Natural killer cell (primary cell): Measurements from ENCODE around the gene SMPD3. TPM values are rescaled to one million over a fixed set of nuclear protein-coding genes. Genes with fewer than 3 reads are reported as not detected.
A peak's percentile ranks its signal among the peaks of the same experiment; 100 is the strongest.

ENCODE experiments used
- ATAC-seq, 3 donors: fragments of 150-1000 bp in 2 of 3; fragments of 200-7000 bp in 1 of 3; cut with Tn5 transposase; 1 replicate in 1 of 3; 2 replicates in 2 of 3; pipeline ENCODE4 v1.10.0; 2021; ENCODE audit warnings: mild to moderate bottlenecking in 2 of 3, moderate library complexity in 2 of 3
- DNase-seq, 2 donors: peaks; one replicate each; pipeline versions ENCODE4 v3.0.0 to v3.0.0-alpha.2; 2013 to 2021; ENCODE audit warnings: mixed read lengths in 1 of 2
- H3K27ac ChIP-seq: one replicate; pipeline ENCODE4 v1.5.1; 2013; ENCODE audit warnings: mild to moderate bottlenecking, low read length
- H3K27me3 ChIP-seq: one replicate; pipeline ENCODE4 v1.6.1; 2013; ENCODE audit warnings: low read length; ENCODE audit not compliant: control insufficient read depth, insufficient read depth
- H3K36me3 ChIP-seq: one replicate; pipeline ENCODE4 v1.6.1; 2013; ENCODE audit warnings: low read length; ENCODE audit not compliant: control insufficient read depth, insufficient read depth
- H3K4me1 ChIP-seq: one replicate; pipeline ENCODE4 v1.6.1; 2013; ENCODE audit warnings: low read length; ENCODE audit not compliant: control insufficient read depth, insufficient read depth
- H3K4me3 ChIP-seq: one replicate; pipeline ENCODE4 v1.5.1; 2013; ENCODE audit warnings: low read length
- H3K9me3 ChIP-seq: one replicate; pipeline ENCODE4 v1.6.1; 2013; ENCODE audit warnings: low read length; ENCODE audit not compliant: control insufficient read depth, insufficient read depth
- H3K27ac Mint-ChIP-seq, 2 donors: one replicate each; pipeline ENCODE4 v1.8.0; 2022; ENCODE audit warnings: mild to moderate bottlenecking in 2 of 2, mixed read lengths in 2 of 2, moderate library complexity in 1 of 2
- H3K27me3 Mint-ChIP-seq, 2 donors: one replicate each; pipeline ENCODE4 v1.8.0; 2022; ENCODE audit warnings: low read depth in 2 of 2, mixed read lengths in 2 of 2
- H3K36me3 Mint-ChIP-seq: one replicate; pipeline ENCODE4 v1.8.0; 2022; ENCODE audit warnings: mixed read lengths
- H3K4me1 Mint-ChIP-seq, 2 donors: one replicate each; pipeline ENCODE4 v1.8.0; 2022; ENCODE audit warnings: mixed read lengths in 2 of 2
- H3K4me3 Mint-ChIP-seq: one replicate; pipeline ENCODE4 v1.8.0; 2022; ENCODE audit warnings: mild to moderate bottlenecking, moderate library complexity, mixed read lengths
- H3K9me3 Mint-ChIP-seq, 2 donors: one replicate each; pipeline ENCODE4 v1.8.0; 2022; ENCODE audit warnings: mixed read lengths in 2 of 2
- CTCF ChIP-seq: fragments of 200-600 bp; IDR thresholded peaks from one replicate; pipeline ENCODE4 v1.8.0; 2022; ENCODE audit warnings: antibody characterized with exemption
- WGBS: methylation state at CpG from one replicate; pipeline ENCODE4 v1.1.7; 2013; ENCODE audit warnings: missing lambda C conversion rate; ENCODE audit not compliant: insufficient coverage; 5-methylcytosine and 5-hydroxymethylcytosine counted together
- intact Hi-C: fragments of 100-400 bp; cut with micrococcal nuclease; formaldehyde crosslinking; loops from one replicate; pipeline ENCODE4 v1.14.2; 2022
- total RNA-seq, 4 donors: library from RNA; stranded (reverse); fragments of 120-200 nt in 1 of 4; gene quantifications; one replicate each; pipeline versions ENCODE4 v1.2.3 to v1.2.4, GENCODE V29; 2013 to 2022

Gene SMPD3
- total RNA-seq, 3 donors from 2014 or later (not counting 1 experiment from before 2014, with no cell fraction given), result 2.4 to 13.3 (median 3.2) TPM

- Mint-ChIP-seq H3K36me3 (no peaks in the 10 kb centered on the region), H3K27me3 (peaks cover 0 to 2% of the 10 kb centered on the region in 2 donors), H3K4me3 (no peak overlapping the region), H3K9me3 (no peaks in the 10 kb centered on the region), H3K4me1 (peaks cover 0 to 6% of the 10 kb centered on the region in 2 donors), H3K27ac (no peak overlapping the region)
- TF ChIP-seq CTCF, result no peak
- ATAC-seq, result no peak
- Histone ChIP-seq H3K9me3 (no peaks in the 10 kb centered on the region), H3K4me1 (no peaks in the 10 kb centered on the region), H3K27me3 (no peaks in the 10 kb centered on the region), H3K27ac (no peak overlapping the region), H3K4me3 (no peak overlapping the region), H3K36me3 (no peaks in the 10 kb centered on the region)
- intact Hi-C loops, result no loop called here
- no peak for DNase-seq
- WGBS, result 92% methylated on average over 6 of the region's 6 CpGs
These were observed 50.6 kb downstream of the SMPD3 start for GRCh38 chr16:68397710-68398201.

GRCh38 chr16:68396481-68396880, 51.8 kb downstream of the SMPD3 start:
- intact Hi-C loops, result loop anchor here (1.0 kb wide), 1 partner anchor 114 kb away; no protein-coding TSS in a partner anchor
- H3K27me3 Mint-ChIP-seq, result peaks cover 0 to 2% of the 10 kb centered on the region in 2 donors
- Histone ChIP-seq H3K4me1 (no peaks in the 10 kb centered on the region), H3K27me3 (no peaks in the 10 kb centered on the region), H3K27ac (no peak overlapping the region), H3K9me3 (no peaks in the 10 kb centered on the region), H3K4me3 (no peak overlapping the region), H3K36me3 (no peaks in the 10 kb centered on the region)
- ATAC-seq (peak in 2 of 3 donors; percentile 36 to 55), DNase-seq (peak in 1 of 2 donors; percentile 80)
- H3K9me3 Mint-ChIP-seq, result no peaks in the 10 kb centered on the region
- WGBS, result 35% methylated on average over 5 of the region's 6 CpGs
- H3K27ac Mint-ChIP-seq, result no peak overlapping the region
- no peaks in the 10 kb centered on the region for H3K36me3 Mint-ChIP-seq
- H3K4me3 Mint-ChIP-seq, result no peak overlapping the region
- H3K4me1 Mint-ChIP-seq, result peaks cover 0 to 6% of the 10 kb centered on the region in 2 donors
- TF ChIP-seq CTCF, result peak; percentile 37

DNA sequence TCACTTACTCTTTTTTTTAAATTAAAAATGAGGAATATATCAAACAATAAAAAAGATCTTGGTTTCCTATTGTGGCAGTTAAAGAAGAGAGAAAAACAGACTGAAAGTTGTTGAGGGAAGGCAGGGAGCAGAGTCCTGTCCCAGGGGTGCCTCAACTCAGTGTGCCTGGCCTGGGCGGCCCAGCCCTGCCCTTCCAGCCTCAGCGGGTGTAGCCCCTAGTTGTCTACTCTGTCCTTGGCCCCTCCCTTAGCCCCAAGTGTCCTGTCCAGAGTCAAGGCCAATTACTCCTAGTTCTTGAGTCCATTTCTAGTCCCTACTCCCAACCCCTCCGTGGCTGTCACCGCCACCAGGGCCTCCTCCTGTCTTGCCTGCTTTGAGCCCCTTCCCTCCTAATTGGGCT, 52.5 kb downstream of the SMPD3 start:
- H3K4me3 Mint-ChIP-seq, result no peak overlapping the region
- ATAC-seq, result no peak
- peaks cover 0 to 2% of the 10 kb centered on the region in 2 donors for H3K27me3 Mint-ChIP-seq
- H3K27me3 ChIP-seq, result no peaks in the 10 kb centered on the region
- no peaks in the 10 kb centered on the region for H3K9me3 ChIP-seq
- intact Hi-C loops, result loop anchor here (1.0 kb wide), 1 partner anchor 114 kb away; no protein-coding TSS in a partner anchor
- WGBS, result 73% methylated on average over 4 of the region's 4 CpGs
- H3K36me3 ChIP-seq, result no peaks in the 10 kb centered on the region
- no peak overlapping the region for H3K27ac Mint-ChIP-seq
- no peak for DNase-seq
- no peak for TF ChIP-seq CTCF
- no peak overlapping the region for H3K27ac ChIP-seq
- no peak overlapping the region for H3K4me3 ChIP-seq
- peaks cover 0 to 6% of the 10 kb centered on the region in 2 donors for H3K4me1 Mint-ChIP-seq
- H3K4me1 ChIP-seq, result no peaks in the 10 kb centered on the region
- no peaks in the 10 kb centered on the region for H3K9me3 Mint-ChIP-seq
- H3K36me3 Mint-ChIP-seq, result no peaks in the 10 kb centered on the region
